HepG2 (cell line): ENCODE measurements around the gene SMC1B. TPM values are rescaled to one million over a fixed set of nuclear protein-coding genes. Genes with fewer than 3 reads are reported as not detected.

ENCODE experiments used
- ARNTL ChIP-seq: sonication (generic); formaldehyde crosslinking; IDR thresholded peaks from 2 replicates; pipeline ENCODE4 v1.4.0; 2020; ENCODE audit warnings: mild to moderate bottlenecking, missing genetic modification reagents
- EP300 ChIP-seq, 3 experiments: sonication (generic) in 1 of 3; formaldehyde crosslinking in 1 of 3; IDR thresholded peaks; 2 replicates each; pipeline versions ENCODE4 v1.5.1 to v1.6.1; 2011 to 2020; ENCODE audit warnings: low read depth in 2 of 3, low read length in 2 of 3, borderline replicate concordance in 1 of 3, improper control_type of control experiment in 1 of 3, mild to moderate bottlenecking in 1 of 3, missing genetic modification reagents in 1 of 3, moderate library complexity in 1 of 3
- GABPB1 ChIP-seq: IDR thresholded peaks from 2 replicates; pipeline ENCODE4 v1.6.1; 2016; ENCODE audit warnings: mild to moderate bottlenecking, missing genetic modification reagents, moderate library complexity, missing compliant biosample characterization
- HDAC2 ChIP-seq: sonication (generic); formaldehyde crosslinking; IDR thresholded peaks from 2 replicates; pipeline ENCODE4 v1.4.0; 2020; ENCODE audit warnings: missing genetic modification reagents
- KLF13 ChIP-seq: sonication (generic); formaldehyde crosslinking; IDR thresholded peaks from 2 replicates; pipeline ENCODE4 v1.4.0; 2020; ENCODE audit warnings: mild to moderate bottlenecking, missing genetic modification reagents
- POGZ ChIP-seq: sonication (generic); formaldehyde crosslinking; IDR thresholded peaks from 2 replicates; pipeline ENCODE4 v1.4.0; 2020; ENCODE audit warnings: mild to moderate bottlenecking, missing genetic modification reagents
- SNAI1 ChIP-seq: sonication (generic); formaldehyde crosslinking; IDR thresholded peaks from 2 replicates; pipeline ENCODE4 v1.5.0; 2020; ENCODE audit warnings: mild to moderate bottlenecking, missing genetic modification reagents, borderline replicate concordance
- TFDP2 ChIP-seq: sonication (generic); formaldehyde crosslinking; IDR thresholded peaks from 2 replicates; pipeline ENCODE4 v1.4.0; 2020; ENCODE audit warnings: missing genetic modification reagents
- TRIM24 ChIP-seq: sonication (generic); formaldehyde crosslinking; IDR thresholded peaks from 2 replicates; pipeline ENCODE4 v1.8.0; 2022; ENCODE audit warnings: mild to moderate bottlenecking, missing genetic modification reagents
- YEATS4 ChIP-seq: sonication (generic); formaldehyde crosslinking; IDR thresholded peaks from 2 replicates; pipeline ENCODE4 v1.4.0; 2020; ENCODE audit warnings: missing genetic modification reagents, borderline replicate concordance
- ZBTB4 ChIP-seq: sonication (generic); formaldehyde crosslinking; IDR thresholded peaks from 2 replicates; pipeline ENCODE4 v1.4.0; 2020; ENCODE audit warnings: missing genetic modification reagents, mild to moderate bottlenecking, borderline replicate concordance
- ZGPAT ChIP-seq: IDR thresholded peaks from 2 replicates; pipeline ENCODE4 v1.6.1; 2016; ENCODE audit warnings: mild to moderate bottlenecking
- ZNF547 ChIP-seq: sonication (generic); formaldehyde crosslinking; IDR thresholded peaks from 2 replicates; pipeline ENCODE4 v1.5.1; 2020; ENCODE audit warnings: mild to moderate bottlenecking, missing genetic modification reagents
- ZNF646 ChIP-seq: sonication (generic); formaldehyde crosslinking; IDR thresholded peaks from 2 replicates; pipeline ENCODE4 v1.9.0; 2021; ENCODE audit warnings: mild to moderate bottlenecking, missing genetic modification reagents
- polyA plus RNA-seq, 8 experiments: library from polyadenylated mRNA; depleted of rRNA in 3 of 8; stranded (reverse) in 7 of 8; unstranded in 1 of 8; fragments of >200 nt; fragmentation: Illumina TruSeq in 4 of 8; extraction: Trizol in 4 of 8; gene quantifications; 2 replicates each; pipeline versions ENCODE4 v1.2.1 to v1.2.3, GENCODE V29; 2011 to 2016; ENCODE audit warnings: low read depth in 4 of 8, missing spikeins in 1 of 8, mixed read lengths in 1 of 8; ENCODE audit not compliant: insufficient read depth in 1 of 8
- total RNA-seq, 5 experiments: library from RNA; depleted of rRNA; stranded (reverse); fragments of >200 nt; fragmentation: Illumina TruSeq; extraction: Trizol; gene quantifications; 2 replicates each; pipeline ENCODE4 v1.2.3, GENCODE V29; 2016; ENCODE audit warnings: low read depth in 1 of 5

The SMC1B gene
- total and polyA plus RNA-seq, 2 of the 13 experiments (the other 11 are each of a cell fraction or from before 2014, with no cell fraction given): not detected

- TF ChIP-seq TFDP2 (CRISPR knock-in tag): peak; percentile 96
- TF ChIP-seq TRIM24 (CRISPR knock-in tag): no peak
- TF ChIP-seq ZNF646 (CRISPR knock-in tag): no peak
- peak; percentile 24; the same call in 1 of the 2 replicates for TF ChIP-seq YEATS4
- peak; percentile 29; the same call in 1 of the 2 replicates for TF ChIP-seq HDAC2 (CRISPR knock-in tag)
- peak; percentile 51; the same call in 1 of the 2 replicates for TF ChIP-seq GABPB1 (CRISPR knock-in tag)
- TF ChIP-seq ARNTL (CRISPR knock-in tag): no peak
- peak; percentile 59; the same call in 1 of the 2 replicates for TF ChIP-seq POGZ
- TF ChIP-seq ZBTB4: 0 out of 2 replicates have a peak, but pooled peaks have one; percentile 30
- TF ChIP-seq ZGPAT (CRISPR knock-in tag): 0 out of 2 replicates have a peak, but pooled peaks have one; percentile 20
- 0 out of 2 replicates have a peak, but pooled peaks have one; percentile 29 for TF ChIP-seq ZNF547
- TF ChIP-seq EP300 (IDR thresholded peaks at IDR 0.05; ENCODE audit: low read depth in 2 of 2, low read length in 2 of 2): no peak
- TF ChIP-seq EP300 (CRISPR knock-in tag; IDR thresholded peaks at IDR 0.05; ENCODE audit: borderline replicate concordance): no peak
- no peak for TF ChIP-seq KLF13 (CRISPR knock-in tag)
- 0 out of 2 replicates have a peak, but pooled peaks have one; percentile 56 for TF ChIP-seq SNAI1 (CRISPR knock-in tag)
Observed at GRCh38 chr22:45413368-45414211, at the start of gene SMC1B, which contains the start of gene RIBC2 (continued).
